Stimulated activated CD8-positive, alpha-beta memory T cell treated with anti-CD3 and anti-CD28 coated beads, Interleukin-12 subunit alpha, Interleukin-12 subunit beta, amount 100 ng/mL, for 4 hours (primary cell): ENCODE data around the gene AGBL4.
"Not testable (repeated sequence)": the region's sequence is repeated elsewhere in the genome, so short reads cannot be mapped to it uniquely, and the experiment has no call there.

Experiments used
- DNase-seq: peaks from one replicate; pipeline ENCODE4 v3.0.0-alpha.2; 2020; ENCODE audit warnings: low read depth

The AGBL4 gene

DNA sequence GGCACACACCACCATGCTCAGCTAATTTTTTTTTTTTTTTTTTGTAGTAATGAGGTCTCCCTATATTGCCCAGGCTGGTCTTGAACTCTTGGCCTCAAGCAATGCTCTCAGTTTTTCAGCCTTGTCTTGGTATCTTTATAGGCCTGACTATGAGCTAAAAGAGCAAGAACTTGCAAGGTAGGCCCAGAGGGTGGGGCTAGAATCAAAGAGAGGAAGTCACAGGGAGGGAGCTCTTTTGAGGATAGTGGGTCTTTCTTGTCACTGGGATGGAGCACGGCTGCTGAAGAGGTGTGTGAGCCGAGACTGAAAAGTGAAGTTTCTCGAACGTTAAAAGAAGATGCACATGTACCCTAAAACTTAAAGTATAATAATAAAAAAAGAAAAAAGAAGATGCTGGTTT is 987.1 kb downstream of the AGBL4 start:
- DNase-seq = no peak

DNA sequence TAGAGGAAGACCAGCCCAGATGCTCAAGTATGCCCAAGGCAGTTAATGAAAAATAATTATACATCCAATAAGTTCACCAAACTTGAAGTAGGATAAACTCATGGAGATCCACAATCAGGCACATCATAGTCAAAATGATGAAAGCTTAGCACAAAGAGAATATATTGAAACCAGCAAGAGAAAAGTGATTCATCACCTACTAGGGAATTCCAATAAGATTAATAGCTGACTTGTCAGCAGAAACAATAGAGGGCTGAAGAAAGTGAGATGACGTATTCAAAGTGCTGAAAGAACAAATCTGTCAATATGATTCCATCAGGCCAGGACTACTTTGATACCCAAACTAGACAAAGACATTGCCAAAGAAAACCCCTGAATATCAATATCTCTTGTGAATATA is 995.4 kb downstream of the AGBL4 start:
- no peak for DNase-seq

DNA sequence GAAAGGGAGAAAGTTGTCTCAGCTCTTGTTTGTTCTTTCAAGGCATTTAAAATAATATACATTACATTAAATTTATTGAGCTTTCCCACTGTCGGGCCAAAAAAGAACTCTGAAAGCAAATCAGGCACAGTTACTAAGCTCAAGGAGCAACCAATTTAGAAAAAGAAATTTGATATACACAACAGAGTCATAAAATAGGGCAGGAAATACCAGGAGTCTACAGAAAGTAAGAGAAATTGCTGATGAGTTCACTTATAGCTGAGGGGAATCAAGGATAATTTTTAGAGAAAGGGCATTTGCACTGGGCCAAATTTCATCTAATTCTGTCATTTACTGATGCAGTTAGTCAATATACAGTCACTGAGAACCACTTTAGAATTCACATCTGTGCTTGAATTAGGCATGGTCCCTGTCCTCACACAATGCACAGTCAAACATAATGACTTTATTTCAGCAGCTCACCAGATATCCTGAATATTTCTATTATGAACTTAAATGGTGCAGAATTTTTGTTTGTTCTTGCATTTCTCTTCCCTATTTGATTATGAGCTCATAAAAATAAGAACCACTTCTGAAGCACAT is 997.4 kb downstream of the AGBL4 start:
- DNase-seq = no peak

DNA sequence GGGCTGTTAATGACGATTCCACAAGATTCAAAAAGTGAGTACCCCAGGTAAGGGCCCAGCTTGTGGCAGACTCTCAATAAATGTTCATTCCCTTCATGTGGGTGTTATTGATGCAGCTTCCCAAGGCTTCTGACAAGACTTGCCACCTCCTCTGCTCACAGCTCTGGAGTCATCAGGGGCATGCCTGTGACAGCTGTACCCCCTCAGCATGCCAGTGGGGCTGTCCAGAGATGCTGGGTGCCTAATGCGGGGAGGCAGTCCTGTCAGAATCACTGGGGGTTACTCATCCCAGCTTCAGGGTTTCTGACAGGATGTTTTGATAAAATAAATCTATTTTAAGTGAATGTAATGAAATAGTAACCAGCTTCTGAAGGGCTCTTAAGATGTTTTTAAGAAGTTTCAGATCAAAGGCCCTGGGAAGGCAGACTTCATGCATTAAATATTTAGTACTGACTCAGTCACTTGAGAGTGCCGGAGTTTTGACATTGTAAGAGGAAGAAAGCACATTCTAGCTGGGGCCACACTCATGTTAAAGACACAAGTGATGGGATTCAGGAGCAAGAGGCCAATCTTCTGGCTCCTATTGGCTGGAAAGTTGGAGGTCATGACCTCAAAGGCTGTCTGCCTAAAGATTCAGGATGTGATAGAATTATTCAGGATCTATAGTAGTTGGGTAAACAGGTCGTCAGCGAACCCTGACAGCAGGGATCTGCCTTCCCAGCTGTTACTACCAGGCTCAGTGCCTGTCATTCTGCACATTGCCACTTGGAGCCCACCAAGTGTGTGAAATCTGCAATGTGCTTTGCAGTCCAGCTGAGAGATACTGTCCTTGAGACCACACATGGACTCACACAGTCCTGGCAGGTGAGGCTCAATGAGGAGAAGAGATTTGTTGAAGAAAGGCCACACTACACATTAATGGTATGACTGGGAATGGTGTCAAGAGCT is 1007.5 kb downstream of the AGBL4 start:
- no peak for DNase-seq

DNA sequence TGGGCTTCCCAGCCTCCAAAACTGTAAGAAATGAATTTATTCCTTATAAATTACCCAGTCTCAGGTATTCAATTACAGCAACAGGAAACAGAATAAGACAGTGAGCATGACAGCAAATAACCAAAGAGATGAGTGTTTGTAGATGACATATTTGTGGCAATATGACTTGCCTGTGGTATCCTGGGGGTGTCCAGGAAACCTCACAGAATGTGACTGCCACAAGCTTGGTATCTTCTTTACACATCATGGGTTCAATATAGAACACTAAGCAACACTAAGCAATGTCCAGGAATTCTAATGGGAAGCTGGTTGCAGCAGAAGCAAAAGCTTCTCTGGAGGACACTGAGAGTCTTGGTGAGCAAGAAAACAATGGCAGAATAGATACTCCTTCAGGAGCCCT is 1010.7 kb downstream of the AGBL4 start:
- DNase-seq = no peak

DNA sequence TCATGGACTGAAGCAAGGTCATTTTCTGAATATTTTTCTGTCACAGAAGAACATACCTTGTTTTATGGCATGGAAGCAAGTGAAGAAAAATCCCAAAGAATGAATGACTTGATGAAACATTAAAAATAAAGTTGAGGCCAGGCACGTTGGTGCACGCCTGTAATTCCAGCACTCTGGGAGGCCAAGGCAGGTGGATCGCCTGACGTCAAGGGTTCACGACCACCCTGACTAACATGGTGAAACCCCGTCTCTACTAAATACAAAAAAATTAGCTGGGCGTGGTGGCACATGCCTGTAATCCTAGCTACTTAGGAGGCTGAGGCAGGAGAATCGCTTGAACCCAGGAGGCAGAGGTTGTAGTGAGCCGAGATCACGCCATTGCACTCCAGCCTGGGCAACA is 1020.8 kb downstream of the AGBL4 start:
- not testable (repeated sequence) for DNase-seq

DNA sequence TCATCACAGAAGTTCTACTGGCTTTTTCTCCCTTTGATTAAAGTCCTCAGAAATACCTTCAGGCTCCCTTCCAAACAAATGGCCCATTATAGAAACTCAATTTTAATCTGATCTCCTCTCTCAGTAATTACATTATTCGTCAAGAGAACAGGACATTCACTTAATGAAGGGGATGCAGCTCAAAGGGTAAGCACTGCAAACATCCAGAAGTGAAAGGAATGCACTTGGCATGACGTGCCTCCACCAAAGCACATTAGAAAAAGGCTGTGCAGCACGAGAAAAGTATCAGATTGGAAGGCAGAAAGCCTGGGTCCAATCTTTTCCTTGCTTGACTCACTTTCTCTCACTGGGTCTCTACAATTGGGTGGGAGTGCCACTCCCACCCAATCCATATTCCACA is 1024.4 kb downstream of the AGBL4 start:
- DNase-seq = no peak

DNA sequence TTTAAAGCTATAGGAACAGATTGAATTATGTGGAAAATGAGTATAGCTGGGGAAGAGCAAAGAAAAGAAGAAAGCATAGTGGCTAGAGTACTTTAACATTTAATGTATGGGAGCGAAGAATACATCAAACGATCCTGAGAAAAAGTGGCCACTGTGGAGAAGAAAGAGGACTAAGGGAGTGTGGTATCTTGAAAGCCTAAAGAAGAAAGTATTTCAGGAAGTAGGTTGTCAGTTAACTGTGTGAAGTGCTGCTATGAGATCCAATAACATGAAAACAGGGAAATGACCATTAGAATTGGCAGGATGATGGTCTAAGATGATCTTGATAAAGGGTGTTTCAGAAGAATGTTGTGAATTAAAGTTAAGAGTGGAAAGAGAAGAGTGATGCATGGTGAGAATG is 1027.4 kb downstream of the AGBL4 start:
- DNase-seq = no peak

DNA sequence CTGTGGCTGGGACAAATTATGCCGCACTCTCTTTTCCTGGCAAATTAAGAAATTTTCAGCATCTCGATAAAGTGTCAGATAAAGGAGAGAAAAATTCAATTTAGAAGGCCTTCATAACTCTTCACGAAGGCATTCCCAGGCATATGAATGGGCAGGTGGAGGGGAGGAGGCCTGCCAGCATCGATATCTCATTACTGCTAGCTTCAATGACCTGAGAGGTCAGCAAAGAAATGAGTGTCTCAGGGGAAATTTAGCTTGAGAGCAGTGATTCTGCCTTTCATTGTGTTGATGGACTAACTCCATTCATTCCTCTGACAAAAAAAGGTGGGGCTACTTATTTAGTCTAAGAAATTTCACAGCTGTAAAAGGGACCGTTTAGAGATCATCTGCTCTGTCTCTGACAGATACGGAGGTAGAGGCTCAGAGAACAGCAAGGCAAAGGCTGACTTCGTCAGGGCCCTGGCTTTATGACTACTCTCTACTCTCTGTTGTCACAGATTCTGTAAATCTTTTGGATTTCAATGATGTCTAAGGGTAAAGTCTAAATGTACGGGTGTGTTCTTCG is 1035.0 kb downstream of the AGBL4 start:
- DNase-seq = no peak

DNA sequence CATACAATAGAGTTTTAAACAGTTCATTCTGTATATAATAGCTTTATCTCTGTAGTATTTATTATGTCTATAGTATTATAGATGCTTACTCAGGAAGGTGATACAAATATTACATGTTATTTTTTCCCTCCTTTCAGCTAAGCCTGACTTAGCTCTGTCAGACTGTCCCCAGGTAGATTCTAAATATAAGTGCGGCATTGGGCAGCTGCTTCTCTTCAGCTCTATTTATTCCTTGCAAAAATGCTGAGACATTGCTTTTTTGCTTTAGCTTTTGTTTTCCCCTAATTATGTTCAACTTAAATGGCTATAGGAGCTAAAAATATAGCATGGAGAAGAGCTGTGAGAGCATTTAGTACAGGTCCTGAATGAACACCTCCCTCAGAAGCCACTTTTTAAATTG is 1043.8 kb downstream of the AGBL4 start:
- no peak for DNase-seq

DNA sequence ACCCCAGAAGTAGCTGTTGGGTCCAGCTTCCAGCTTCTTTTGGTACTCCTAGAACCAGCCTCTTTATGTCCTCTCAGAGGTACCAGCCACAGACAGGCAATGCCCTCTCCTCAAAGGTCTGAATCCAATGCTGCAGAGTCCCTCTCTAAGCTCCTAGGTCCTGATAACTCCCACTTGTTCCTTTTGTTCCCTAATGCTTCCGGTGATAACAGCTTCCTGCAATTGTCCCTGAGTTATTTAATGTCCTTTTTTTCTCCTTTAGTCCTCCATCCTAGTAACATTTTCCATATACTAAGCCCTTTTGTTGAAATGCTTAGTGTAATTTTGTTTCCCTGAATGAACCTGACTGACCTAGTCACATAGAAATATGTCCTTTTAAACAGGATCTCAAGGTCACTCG is 1045.3 kb downstream of the AGBL4 start:
- no peak for DNase-seq

DNA sequence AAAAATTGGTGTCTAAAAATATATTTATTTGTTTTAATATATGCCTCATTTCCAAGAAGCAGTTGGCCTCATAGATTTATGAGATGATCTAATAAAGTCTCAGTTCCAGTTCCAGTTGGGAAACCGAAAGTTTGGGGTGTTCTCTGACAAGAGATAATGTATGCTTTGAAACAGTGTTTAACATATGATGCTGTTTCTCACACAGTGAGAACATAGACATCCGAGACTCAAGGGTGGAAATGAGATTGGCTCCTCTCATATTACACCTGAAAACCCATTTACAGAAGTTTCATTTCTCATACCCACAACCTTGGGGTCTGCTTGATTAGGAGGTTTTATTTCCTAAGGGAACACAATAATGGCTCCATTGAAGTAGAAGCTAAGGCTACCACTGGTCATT is 1046.5 kb downstream of the AGBL4 start:
- DNase-seq = no peak

DNA sequence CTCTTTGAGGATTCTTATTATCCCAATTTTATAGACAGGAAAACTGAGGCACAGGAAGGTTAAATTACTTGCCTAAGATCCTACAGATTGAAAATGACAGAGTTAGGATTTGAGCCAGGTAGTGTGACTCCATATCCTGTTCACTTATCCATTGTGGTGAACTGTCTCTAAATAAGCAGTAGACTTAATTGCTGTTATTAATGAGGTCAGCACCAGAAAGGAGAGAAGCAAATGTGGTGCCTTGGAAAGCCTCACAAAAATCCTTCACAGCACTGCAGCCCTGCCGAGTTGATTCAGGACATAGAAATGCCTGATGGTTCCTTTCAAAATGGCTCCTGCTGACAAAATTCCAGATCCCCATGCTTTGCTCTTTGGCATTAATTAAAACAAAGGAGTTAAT is 1053.8 kb downstream of the AGBL4 start:
- no peak for DNase-seq

DNA sequence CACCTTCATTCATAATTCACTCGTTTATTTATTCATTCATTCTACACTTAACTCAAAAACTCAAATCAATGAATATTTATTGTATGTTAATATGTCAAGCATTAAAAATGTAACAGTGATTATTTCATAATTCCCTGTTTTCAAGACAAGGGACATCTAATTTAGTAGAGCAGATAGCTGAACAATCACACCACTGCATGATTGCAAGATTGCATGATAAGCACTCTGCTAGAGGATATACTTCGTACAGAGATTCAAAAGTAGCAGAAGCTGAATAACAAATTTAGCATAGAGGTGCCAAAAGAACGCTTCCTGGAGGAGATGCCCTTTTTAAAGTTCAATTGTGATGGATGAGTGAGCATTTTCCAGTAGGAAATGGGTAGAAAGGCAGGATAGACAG is 1056.4 kb downstream of the AGBL4 start:
- DNase-seq = no peak

DNA sequence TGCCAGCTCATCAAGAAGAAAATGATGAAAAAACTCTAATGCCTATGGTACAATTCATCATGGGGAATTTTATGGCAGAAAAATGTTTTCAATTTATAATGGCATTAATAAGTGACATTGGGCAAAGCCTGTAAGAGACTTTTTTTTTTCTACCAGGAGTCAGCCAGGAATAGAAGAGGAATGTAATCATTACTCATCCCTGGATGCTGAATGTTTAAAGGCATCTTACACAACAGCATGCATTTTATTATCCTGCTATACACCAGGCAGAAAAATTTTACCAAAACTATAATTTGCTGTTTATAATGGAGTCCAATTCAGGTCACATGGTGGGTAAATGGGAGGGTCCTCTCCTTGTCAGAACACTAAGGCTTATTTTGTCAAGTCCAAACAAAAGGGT is 1057.2 kb downstream of the AGBL4 start:
- DNase-seq = no peak

DNA sequence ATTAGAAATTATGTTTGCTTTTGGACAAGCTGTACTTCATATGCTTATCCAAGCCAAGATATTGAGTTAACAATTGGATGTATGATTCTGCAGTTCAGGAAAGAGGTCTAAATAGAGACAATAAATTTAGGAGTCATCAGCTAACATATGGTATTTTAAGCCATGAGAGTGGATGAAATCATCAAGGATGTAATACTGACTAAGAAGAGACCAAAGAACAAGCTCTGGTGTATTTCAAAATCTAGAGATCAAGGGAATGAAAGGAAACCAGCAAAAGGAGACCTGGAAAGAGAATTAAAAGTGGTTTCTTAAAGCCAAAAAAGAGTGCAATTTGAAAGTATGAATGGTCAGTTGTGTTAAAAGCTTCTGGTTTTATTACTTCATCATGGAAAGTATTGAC is 1063.4 kb downstream of the AGBL4 start:
- no peak for DNase-seq

DNA sequence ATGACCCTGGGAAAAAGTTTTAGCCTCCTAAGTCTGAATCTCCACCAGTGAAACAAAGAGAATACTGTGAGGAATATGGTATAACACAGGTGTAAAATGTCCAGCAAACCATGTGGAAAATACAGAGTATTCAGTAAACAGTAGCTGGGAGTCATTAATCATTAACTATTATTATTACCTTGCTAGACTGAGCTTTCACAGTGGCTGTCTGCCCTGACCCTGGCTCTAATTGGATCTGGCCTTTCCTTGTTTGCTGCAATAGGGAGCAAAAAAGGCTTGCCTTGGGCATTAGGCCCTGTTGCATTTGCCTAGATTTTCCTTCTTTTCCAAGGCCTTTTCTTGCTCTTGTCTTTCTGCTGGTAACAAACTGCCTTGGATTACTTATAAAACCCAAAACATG is 1068.0 kb downstream of the AGBL4 start:
- DNase-seq = no peak

DNA sequence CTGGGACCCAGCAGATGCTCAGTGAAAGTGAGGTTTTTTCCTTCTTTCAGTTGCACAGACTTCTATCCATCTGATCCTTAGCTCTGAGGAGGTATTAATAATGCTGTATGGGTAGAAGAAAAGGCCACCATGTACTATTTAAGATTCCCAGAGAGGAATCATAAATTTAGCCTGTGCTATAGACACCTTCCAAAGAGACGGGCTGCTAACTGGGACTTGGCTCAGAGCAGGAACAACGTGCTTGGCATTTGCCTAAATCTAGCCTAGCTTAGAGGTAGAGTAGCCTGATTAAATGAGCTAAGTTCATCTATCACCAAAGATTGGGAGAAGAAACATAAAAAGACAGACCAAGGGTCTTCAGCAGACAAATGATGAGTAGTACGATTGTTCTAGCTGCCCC is 1070.1 kb downstream of the AGBL4 start:
- no peak for DNase-seq

DNA sequence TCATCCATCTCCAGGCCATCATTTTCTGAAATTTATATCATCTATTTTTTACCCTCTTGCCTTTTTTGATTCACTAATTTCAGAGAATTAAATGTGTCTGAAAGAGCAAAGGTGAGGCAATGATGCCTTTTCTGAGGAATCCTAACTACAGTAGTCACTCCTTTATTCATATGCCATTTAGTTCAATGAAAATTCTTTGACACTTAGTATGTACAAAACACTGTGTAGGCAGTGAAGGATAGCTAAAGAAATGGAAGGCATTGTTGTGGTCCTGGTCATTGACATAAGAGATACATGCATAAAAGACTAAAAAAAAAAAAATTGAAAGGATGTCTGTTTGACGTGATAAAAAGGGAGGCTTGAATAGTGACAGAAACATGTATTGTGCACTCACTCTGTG is 1075.2 kb downstream of the AGBL4 start:
- DNase-seq = no peak

DNA sequence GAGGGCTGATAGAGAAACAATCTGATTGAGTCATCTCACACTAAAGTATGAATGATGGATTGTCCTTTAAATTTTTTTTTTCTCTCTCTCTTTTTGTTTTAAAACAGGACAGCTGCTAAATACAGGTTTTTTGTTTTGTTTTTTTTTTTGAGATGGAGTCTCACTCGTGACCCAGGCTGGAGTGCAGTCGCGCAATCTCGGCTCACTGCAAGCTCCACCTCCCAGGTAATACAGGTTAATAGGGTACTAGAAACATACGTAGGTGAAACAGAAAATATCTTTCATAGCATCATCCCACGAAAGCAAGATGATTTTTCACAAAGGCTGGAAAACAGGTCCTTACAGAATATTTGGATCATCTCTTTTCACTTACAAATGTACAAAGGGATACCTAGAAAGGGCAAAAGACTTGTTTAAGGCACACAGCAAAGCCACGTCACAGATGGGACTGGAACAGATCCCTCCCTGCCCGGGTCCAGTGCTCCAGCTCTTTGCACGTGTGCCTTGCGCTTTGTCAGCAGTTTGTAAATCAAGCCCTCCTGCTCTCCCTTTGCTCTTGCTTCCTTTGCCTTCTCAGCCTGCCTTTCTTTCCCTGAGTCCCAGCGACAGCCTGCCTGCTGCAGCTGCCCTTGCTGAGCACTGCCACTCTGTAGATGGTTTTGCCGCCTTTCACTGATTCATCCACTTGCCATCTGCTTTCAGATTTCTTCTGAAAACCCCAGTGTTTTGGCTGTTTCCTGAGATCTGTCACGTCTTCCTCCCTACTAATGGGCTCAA is 1075.8 kb downstream of the AGBL4 start:
- DNase-seq = no peak

DNA sequence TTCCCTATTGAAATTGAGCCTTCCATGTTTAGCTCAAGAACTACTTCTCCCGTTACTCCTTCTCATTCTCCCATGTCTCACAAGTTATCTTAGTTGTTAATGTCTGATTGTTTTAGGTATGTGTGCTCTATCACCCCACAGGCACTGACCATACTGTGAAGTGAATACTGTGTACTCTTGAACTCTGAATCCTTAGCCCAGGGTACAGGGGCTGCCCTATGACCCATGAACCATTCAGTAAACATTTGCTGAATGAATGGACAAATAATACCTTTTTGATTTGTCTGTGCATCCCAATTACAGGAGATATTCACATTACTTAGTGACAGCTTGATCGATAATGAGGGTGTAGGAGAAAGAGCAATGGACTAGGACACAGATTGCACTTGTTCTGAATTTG is 1077.7 kb downstream of the AGBL4 start:
- DNase-seq = no peak

DNA sequence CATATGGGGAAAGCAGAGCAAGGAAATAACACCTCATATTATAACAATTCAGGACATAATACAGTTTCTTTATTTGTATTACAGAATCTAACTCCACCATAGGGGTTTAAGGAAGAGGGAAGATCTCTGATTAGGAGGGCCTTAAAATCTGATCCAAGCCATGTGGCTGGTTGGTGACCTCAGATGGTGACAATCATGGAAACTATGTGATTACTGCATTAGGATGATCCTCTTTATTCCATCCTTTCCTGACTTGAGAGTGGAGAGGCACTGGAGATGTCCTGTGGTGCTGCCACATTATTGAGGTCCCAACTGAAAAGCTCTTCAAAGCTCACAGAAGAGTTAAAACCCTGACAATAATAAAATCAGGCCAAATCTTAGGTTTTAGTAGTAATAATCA is 1078.9 kb downstream of the AGBL4 start:
- no peak for DNase-seq

DNA sequence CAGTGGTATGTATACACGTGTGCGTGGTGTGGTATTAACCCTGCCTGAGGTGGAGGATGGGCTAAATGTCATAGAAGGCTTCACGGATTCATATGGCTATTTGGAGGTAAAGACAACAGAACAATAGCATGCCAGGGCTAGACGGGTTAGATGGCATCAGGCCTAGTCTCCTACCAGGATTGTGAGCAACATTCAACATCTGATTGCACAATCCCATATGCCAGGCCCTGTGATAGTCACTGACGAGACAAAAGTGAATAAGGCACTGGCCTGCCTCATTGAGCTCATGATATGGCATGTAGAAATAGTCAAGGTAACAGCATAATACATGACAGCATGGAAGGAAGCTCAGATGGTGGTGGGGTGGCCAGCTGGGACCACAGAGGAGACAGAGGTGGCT is 1079.9 kb downstream of the AGBL4 start:
- DNase-seq = no peak
